C4-2B (cell line): ENCODE measurements around the gene ADAMTSL1.

Source experiments
- CTCF ChIP-seq: fragments of 450-650 bp; conservative IDR thresholded peaks from 2 replicates; pipeline ENCODE4 v1.5.1; 2017; ENCODE audit warnings: mild to moderate bottlenecking
- ZFX ChIP-seq: fragments of 450-650 bp; IDR thresholded peaks from 2 replicates; pipeline ENCODE4 v1.6.1; 2017

GRCh38 chr9:18920141-18921084, 446.5 kb downstream of the ADAMTSL1 start:
- no peak for TF ChIP-seq CTCF
- TF ChIP-seq ZFX: no peak
